ENCODE results near the gene UBE2O.

- TF ChIP-seq EZH2 (IDR thresholded peaks at IDR 0.05; ENCODE audit: low read length, unreplicated experiment), result no peak
- TF ChIP-seq CTCF (conservative IDR thresholded peaks at IDR 0.05; ENCODE audit: low read depth, low read length), result no peak
- TF ChIP-seq EZH2phosphoT487 (IDR thresholded peaks at IDR 0.05; ENCODE audit: borderline replicate concordance, low read length), result no peak
Observed at GRCh38 chr17:76447931-76448652, 4.9 kb downstream of the UBE2O start.

Data from PC-3 (cell line).